NCI-H1092 (cell line): ENCODE data around the gene SH2D3C.
"Not testable (repeated sequence)": the region's sequence is repeated elsewhere in the genome, so short reads cannot be mapped to it uniquely, and the experiment has no call there.

ENCODE experiments used
- DNase-seq: peaks from one replicate; lab custom pipeline; 2025; lab: John Stamatoyannopoulos, UW

Gene SH2D3C

DNA sequence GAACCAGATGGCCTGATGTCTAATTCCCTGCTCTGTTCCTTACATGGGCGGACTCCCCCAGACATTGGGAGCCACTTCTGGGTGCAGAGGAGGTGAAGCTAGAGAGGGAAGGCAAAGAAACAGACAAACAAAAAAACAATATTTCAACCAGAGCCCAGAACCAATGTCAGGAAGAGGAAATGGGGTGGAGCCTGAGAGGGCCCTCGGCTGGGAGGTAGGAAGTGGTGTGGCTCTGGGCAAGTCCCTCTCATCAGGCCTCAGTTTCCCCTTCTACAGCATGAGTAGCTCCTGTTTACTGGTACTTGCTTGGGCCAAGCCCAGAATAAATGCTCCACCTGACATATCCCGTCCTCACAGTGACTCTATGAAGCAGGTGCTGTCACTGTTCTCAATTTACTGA, 11.1 kb downstream of the SH2D3C start:
- DNase-seq = no peak

DNA sequence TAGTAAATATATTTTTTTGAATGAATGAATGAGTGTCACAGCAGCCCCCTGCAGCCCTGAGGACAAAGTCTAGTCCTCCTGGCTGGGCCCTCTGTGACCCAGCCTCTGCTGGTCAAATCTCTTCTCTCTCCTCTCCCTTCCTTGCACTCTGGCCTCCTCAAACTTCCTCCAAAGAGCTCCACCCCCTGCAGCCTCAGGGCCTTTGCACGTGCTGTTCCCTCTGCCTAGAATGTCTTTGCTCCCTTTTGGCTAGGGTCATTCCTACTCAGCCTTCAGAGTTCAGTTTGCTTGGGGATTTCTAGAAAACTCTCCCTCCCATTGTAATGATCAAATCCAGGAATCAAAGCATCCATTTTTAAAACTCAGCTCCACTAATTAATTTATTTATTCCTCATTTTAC, 13.0 kb downstream of the SH2D3C start:
- no peak for DNase-seq

DNA sequence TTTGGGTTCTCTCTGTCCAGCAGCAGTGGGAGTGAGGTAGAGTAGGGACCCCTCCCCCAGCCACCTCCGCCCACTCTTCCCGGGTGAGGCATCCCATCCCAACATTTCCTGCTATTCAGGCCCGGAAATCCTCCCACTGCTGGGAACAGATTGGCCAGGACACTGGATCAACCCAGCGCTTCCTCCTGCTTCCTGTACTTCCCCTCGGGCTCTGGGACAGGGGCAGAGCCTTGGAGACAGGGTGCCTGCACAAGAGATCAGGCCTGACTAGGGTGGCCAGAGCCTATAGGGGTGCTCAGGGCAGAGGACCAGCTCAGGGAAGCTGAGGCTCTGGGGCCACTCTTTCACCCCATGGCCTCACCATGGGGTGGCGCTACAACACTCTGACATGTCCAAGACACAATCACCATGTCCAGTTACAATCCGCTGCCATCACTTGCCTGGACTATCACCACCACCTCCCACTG, 14.5 kb downstream of the SH2D3C start:
- no peak for DNase-seq

DNA sequence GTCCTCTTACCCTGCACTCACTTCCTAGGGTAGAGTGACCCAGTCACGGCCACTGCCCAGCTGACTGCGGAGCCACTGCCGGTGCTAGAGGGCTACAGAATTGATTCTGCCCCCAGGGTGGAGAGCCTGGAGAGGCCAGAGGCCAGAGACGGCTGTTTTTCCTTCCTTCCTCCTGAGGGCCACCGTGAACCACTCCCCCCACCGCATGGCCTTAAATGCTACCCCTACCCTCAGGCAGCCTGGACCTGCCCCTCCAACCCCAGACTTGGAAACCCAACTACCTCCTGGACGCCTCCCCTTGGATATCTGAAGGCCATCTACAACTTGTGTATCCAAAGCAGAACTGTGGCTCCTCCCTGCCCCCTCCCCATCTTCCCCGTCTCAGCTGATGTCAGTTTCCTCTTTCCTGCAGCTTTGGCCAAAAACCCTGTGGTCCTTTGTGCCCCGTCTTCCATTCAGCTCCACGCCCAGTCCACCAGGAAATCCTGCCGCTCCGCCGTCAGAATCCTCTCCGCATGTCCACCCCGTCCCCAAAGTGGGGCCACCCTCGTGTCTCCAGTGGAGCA, 16.3 kb downstream of the SH2D3C start:
- no peak for DNase-seq

DNA sequence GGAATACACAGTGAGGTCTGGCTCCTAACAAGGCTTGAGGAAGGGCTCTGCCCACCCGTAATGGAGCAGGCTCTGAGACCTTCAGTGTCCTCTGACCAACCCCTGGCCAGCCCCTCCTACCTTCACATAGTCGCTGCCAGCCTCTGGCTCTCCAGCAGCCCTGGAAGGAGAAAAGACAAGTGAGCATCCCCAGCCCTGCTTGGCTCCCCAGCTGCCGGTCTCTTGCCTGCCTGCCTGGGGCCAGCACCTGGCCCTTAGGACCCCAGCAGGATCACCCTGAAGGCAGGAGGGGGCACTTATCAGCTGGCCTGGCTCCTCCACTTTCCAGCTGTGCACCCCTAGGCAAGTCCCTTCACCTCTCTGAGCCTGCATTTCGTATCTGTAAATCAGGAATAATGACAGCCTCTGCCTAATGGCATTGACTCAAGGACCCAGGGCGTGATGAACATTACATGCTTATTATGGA, 16.9 kb downstream of the SH2D3C start:
- DNase-seq = no peak

DNA sequence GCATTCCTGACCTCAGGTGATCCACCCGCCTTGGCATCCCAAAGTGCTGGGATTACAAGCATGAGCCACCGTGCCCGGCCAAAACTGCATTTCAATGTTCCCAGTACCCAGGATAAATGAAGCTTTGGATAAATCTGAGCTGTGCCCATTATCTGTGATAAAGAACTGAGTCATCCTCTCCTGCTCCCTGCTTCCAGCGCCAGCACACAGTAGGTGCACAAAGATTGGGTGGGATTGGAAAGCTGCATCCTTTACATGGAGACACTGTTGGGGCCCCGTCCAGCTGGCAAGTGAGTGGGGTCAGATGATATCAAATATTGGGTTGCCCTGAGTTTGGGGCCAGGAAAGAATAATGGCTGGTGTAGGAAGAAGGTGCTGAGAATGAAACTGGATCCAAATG, 17.4 kb downstream of the SH2D3C start:
- DNase-seq = no peak

DNA sequence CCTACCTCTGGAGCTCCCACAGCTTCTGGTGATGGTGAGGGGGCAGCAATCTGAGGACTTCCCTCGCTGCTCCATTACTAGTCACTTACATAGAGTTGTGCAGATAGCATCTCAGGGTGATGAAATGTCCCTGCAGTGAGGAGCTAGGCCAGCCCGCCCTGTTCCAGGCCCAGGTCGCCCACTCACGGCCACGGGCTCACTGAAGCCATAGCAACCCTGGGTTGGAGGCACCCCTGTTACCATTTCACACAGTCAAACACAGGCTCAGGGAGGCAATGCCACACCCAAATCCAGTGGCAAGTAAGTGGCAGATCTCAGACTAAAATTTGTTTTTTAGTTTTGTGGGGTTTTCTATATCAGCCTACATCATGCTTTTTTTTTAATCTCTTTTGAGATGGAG, 19.6 kb downstream of the SH2D3C start:
- no peak for DNase-seq

DNA sequence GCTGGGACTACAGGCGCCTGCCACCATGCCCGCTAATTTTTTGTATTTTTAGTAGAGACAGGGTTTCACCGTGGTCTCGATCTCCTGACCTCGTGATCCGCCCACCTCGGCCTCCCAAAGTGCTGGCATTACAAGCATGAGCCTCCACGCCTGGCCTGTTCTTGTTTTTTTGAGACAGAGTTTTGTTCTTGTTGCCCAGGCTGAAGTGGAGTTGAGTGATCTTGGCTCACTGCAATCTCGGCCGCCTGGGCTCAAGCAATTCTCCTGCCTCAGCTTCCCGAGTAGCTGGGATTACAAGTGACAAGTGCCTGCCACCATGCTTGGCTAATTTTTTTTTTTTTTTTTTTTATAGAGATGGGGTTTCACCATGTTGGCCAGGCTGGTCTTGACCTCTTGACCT, 21.7 kb downstream of the SH2D3C start:
- DNase-seq = not testable (repeated sequence)

DNA sequence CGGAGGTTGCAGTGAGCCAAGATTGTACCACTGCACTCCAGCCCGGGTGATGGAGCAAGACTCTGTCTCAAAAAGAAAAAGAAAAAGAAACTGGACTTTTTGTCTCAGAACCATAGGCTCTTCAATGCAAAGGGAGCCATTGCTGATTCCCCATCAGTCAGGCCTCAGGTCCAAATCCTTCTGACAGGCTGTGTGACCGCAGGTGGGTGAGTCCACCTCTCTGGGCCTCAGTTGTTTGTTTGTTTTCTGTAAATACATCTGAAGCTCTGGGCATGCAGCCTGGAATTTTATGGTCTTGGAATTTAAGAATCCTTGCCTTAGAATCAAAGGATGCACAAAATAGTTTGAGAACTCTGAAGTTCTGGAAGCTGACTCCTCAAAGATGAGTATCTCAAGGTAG, 22.2 kb downstream of the SH2D3C start:
- no peak for DNase-seq

DNA sequence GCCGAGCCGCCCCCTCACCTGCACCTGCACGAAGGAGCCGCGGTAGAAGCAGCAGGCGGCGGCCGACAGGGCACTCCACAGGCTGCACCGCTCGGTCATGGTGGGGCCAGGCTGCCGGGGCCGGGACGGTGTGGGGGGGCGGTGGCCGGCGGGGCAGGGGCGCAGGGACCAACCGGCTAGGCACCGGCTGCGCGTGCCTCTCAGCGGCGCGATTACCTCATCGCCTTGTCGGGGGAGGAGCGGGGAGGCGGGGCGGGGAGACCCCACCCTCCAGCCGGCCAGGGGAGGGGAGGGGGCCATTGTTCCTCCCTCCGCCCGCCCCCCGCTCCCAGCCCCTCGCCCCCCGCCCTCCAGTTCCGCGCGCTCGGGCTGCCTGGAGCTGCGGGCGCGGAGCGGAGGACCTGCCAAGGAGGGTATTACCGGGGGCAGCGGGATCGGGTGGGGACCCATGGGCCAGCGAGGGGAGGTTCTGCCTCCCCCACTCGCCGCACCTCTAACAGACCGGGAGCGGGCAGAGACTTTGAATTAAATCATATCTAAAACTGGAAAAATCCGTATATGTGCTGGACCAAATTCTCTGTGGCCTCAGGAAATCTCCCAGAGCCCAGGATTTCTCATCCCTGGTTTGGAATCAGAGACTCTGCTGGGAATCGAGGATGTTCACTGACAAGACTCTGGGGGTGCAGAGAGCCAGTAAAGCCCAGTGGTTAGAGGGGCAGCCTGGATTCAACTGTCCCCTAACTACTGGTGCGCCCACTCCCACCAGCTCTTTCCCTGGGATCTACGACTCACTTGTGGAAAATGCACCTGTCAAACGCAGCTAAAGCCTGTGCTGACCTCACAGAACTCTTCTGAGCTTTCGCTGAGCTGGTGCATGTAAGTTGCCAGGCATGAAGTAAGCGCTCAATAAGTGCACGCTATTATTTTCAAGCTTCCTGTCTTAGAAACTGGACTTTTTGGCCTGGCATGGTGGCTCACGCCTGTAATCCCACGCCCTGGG, 23.1 kb downstream of the SH2D3C start:
- DNase-seq = no peak

DNA sequence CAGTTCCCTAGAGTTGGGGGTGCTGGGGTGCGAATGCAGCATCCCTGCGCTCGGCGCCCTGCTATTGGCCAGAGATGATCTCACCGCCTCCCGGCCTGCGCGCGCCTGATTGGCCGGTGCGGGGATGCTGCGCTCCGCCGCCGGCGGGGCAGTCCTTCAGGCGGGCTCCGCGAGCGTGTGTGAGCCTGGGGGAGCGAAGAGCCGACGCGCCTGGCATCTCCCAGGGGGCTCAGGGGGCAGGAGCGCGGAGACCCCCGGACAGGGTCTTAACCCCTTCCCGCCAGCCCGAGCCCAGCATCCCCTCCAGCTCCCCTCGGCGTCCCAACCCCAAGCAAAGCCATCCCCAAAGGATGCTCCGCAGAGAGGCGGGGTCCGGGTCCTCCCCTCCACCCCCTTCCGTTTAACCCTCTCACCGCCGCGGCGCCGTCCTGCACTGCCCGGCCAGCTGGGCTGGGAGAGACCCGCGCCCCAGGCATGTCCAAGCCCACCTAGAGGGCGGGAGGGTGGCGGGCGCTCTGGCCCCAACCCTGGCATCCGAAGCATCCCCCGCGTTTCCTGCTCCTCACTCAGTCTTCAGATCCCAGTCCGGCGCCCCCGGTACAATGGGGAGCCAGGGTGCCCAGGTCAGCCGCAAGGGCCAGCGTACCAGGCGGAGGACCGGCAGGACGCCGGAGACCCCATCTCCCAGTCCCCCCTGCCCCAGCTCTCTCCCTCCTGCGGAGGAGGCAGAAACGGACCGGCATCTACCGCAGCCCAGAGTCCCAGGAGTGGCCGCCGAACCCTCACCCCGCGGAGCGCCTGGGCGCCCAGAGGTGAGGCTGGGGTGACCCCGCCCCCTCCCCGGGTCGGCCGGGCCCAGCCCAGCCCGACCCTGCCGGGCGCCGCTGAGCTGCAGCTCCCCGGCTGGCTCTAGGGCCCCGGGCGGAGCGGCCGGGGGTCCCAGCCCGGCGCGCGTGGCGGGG, 24.1 kb downstream of the SH2D3C start:
- DNase-seq = no peak

DNA sequence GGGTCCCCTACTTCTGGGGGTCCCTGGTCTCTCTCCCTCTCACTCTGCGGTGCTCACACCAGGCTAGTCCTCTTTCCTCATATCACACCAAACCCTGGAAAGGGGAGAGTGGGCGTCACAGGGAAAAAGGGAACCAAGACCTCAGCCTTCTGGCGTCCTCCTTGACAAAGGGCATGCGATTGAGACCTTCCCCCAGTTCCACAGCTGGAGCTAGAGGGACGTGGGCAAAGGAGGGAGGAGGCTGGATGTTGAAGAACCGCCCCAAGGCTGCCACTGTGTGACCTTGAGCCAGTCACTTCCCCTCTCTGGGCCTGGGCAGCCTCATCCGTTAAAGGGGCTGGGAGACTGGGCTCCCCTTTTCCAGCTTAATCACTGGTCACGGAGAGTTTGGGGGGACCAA, 24.8 kb downstream of the SH2D3C start:
- DNase-seq = no peak

DNA sequence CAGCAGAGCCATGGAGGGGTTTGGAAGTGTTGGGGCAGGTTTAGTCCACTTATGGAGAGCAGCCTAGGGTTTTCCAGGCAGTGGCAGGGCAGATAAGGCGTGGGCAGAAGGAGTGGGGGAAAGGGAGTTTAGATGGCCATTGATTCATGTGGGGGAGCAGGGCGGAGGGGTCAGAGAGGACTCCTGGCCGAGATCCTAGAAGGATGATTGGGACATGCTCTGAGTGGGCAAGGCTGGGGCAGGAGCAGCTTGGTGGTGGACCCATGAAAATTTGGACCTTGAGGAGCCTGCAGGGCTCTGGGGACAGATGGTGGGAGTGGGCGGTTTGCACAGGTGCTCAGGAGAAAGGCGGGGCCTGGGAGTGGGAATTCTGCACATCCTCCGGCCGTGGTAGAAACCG, 25.3 kb downstream of the SH2D3C start:
- no peak for DNase-seq

DNA sequence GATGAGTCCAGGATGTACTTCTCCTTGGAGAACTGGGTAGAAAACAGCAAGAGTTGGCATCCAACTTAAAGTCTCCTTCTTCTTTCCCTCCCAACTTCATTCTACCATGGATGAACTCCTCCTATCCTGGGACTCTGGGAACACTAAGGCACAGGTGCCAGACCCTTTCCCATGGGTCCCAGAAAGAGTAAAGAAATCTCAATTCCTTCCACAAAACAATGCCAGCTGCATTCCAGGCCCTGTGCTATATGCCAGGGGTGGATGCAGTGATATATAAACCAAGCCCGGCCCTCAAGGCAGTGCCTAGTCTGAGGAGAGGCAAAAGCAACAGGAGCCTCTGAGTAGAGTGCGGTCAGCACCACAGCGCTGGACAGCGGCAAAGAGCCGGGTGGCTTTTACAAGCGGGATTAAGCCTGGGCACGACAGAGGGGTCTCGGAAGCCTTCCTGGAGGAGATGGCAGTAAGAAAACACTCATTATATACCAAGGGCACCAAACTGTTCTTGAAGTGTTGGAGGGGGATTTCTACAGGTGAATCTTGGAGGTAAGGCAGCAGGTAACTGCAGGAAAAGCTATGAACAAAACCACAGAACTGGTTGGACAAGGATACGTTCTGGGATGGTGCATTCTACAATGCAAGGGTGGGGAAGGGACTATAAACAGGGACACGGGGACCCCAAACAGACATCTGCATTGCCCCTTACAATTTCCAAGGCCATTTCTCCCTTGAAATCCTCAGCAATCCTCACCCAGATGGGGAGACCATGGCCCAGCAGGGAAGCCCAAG, 27.0 kb downstream of the SH2D3C start:
- DNase-seq = no peak

DNA sequence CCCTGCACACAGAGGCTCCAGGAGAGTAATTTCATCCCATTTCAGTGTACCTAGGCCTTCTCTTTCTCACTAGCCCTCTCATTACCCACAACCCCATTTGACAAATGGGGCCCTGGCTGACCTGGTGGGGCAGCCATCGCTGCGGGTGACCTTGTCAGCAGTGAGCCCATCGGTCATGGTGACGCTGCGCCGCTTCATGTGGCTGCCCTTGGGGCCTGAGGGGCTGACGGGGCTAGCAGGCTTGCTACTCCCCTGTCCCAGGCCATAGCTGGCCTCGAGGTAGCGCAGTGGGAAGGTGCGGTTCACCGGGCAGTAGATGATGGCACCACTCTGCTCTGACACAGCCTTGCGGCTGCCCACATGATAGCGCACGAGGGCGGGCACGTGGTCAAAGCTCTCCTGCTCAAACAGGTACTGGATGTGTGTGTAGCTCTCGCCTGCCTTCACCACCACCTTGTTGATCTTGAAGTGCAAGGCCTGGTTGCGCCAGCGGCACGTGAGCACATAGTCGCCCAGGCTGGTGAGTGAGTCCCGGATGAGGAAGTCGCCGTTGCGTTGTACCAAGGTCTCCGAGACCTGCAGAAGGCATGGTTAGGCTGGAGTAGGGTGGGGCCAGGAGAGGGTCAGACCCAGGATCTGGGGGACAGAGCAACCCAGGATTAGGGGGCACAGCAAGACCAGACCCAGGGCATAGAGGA, 29.2 kb downstream of the SH2D3C start:
- DNase-seq = no peak

DNA sequence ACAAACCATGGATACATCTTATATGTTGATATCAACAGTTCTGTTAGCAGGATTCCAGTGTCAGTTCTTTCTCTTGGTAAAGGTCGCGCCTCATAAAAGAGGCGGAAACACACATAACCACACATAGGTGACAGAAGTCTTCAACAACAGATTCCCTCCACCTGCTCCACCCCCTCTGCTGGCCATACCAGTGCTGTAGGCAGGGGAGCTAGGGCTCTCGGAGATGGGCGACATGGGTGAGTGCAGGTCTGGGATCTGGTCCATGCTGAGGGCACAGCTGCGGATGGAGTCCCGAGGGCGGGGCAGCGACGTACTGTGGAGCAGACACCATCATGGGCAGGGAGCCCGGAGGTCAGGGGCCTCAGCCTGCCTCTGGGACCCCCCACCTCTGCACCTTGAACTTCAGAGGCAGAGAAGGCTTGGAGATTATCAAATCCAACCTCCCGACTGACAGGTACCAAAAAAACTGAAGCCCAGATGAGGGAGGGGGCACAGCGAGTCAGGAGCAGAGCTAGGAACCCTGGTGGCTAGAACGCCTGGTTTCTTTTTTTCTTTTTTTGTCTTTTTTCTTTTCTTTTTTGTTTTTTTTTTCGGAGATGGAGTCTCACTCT, 31.4 kb downstream of the SH2D3C start:
- no peak for DNase-seq

DNA sequence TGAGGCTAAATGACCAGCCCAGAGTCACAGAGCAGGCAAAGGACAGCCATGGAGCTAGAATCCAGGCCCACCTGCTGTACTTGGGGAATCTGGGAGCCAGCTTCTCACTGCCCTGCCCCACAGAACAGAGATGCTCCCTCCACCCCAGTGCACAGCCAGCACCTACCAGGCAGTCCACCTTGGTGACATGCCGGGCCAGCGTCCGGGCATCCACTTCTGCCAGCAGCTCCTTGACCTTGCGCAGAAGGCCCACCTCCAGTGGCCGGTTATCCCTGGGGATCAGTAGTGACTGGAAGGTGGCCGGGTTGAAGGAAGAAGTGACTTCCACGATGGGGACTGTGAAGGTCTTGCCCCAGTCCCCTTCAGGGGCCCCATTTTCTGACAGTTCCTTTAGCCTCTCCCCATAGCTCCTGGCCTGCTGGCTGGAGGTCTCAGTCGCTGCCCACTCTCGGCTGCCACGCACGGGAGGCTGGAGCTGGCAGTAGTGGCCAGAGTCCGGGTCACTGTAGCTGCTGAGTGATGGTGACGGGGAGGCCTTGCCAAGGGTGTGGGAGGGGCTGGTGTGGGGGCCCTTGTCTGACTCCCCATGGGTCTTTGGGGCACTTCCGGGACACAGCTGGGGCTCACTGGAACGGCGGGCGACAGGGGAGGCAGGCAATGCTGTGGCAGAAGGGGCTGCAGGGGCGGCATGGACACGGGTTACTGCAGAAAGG, 33.9 kb downstream of the SH2D3C start:
- DNase-seq = no peak

DNA sequence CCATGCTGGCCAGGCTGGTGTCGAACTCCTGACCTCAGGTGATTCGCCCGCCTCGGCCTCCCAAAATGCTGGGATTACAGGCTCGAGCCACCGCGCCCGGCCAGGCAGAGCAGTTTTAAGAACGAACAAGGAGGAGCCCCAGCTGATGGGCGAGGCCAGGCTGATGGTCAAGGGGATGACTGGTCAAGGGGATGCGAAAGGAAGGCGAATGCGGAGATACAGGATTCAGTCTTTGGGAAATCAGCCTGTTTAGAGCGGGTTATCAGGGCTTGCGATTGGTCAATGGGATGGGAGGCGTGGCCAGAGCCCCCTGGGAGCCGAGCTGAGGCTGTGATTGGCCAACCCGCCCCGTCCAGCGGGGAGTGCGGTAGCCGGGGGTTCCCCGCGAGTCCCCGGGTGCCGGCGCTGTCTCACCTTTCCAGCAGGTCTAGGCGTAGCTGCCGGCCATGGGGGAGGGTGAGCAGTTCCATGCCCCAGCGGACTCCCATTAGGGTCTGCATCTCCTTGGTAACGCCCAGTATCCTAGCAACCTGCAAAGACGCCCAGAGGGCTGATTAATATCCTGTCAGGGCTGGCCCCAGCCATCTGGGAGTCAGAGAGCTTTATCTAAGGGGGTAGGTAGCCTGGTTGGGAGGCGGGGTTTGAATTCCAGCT, 35.9 kb downstream of the SH2D3C start:
- DNase-seq = no peak

DNA sequence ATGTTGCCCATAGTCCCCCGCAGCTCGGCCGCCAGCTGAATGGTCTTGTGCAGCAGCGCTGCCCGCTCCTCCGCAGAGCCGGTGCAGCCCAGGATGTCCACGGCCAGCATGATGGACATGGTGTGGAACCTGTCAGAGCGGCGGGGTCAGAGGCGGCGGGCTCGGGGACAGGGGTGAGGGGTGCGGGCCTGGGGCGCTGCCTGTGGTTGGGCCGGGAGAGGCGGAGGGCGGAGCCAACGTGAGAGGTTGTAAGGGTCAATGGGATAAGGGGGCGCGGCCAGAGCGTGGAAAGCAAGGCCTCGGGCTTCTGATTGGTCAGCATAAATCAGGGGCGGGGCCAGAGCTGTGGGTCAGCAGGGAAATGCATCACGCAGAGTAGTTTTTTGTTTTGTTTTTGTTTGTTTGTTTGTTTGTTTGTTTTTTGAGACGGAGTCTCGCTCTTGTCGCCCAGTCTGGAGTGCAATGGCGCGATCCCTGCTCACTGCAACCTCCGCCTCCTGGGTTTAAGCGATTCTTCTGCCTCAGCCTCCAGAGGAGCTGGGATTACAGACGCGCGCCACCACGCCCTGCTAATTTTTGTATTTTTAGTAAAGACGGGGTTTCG, 36.5 kb downstream of the SH2D3C start:
- DNase-seq = no peak
